Stomach (tissue), 4 donors: ENCODE measurements around the gene DRG2.

Experiments used
- CTCF ChIP-seq, 7 experiments: fragments of 450-650 bp in 4 of 7; fragments of 200-600 bp in 3 of 7; sonication (generic) in 3 of 7; IDR thresholded peaks; one replicate each; pipeline ENCODE4 v1.5.1; 2016 to 2019; ENCODE audit warnings: antibody characterized with exemption in 7 of 7, control low read depth in 2 of 7, mild to moderate bottlenecking in 1 of 7
- EP300 ChIP-seq: sonication (generic); formaldehyde crosslinking; IDR thresholded peaks from one replicate; pipeline ENCODE4 v1.6.1; 2017; ENCODE audit warnings: antibody characterized with exemption
- POLR2A ChIP-seq, 4 donors: fragments of 450-650 bp; IDR thresholded peaks; one replicate each; pipeline ENCODE4 v1.6.1; 2016; ENCODE audit warnings: antibody characterized with exemption in 4 of 4, control low read depth in 2 of 4, mild to moderate bottlenecking in 1 of 4, moderate library complexity in 1 of 4

- no peak for TF ChIP-seq POLR2A (IDR thresholded peaks at IDR 0.05)
- no peak for TF ChIP-seq CTCF (IDR thresholded peaks at IDR 0.05)
- no peak for TF ChIP-seq EP300
These were observed 1.9 kb downstream of the DRG2 start for GRCh38 chr17:18089613-18090012.
